H1 (cell line): ENCODE data around the gene PAPSS2. TPM values are rescaled to one million over a fixed set of nuclear protein-coding genes. Genes with fewer than 3 reads are reported as not detected.

Source experiments
- CTCF ChIA-PET: fragments of 300-600 bp; sonication (Branson Sonifier 250); formaldehyde crosslinking; loops from one replicate; lab custom pipeline; 2021; ENCODE audit not compliant: partially characterized antibody; lab: Charles Lee
- POLR2A ChIA-PET: fragments of 300-600 bp; sonication (Branson Sonifier 250); formaldehyde crosslinking; loops from one replicate; lab custom pipeline; 2021; ENCODE audit warnings: inconsistent platforms; ENCODE audit not compliant: partially characterized antibody; lab: Charles Lee
- DNase-seq, 2 experiments: peaks; one replicate each; pipeline versions ENCODE4 v3.0.0 to v3.0.0-alpha.2; 2010 to 2022; ENCODE audit warnings: low spot score in 2 of 2, low read depth in 1 of 2, mixed read lengths in 1 of 2
- FAIRE-seq: peaks from 2 replicates; lab custom pipeline; 2011; peaks lifted over from hg19 to GRCh38; lab: Jason Lieb, UNC
- H2AFZ ChIP-seq: 2 replicates; pipeline ENCODE4 v1.8.1; 2012; ENCODE audit warnings: low read length, inconsistent platforms
- H2AK5ac ChIP-seq: 2 replicates; pipeline ENCODE4 v1.6.1; 2013; ENCODE audit warnings: low read depth, low read length
- H2BK120ac ChIP-seq: replicated peaks from 2 replicates; pipeline ENCODE3; 2013; ENCODE audit warnings: low read depth, low read length, inconsistent platforms
- H2BK12ac ChIP-seq: 2 replicates; pipeline ENCODE4 v1.6.1; 2013; ENCODE audit warnings: low read depth, low read length
- H2BK15ac ChIP-seq: 2 replicates; pipeline ENCODE4 v1.6.1; 2013; ENCODE audit warnings: low read length
- H2BK20ac ChIP-seq: 2 replicates; pipeline ENCODE4 v1.6.1; 2013; ENCODE audit warnings: low read length
- H2BK5ac ChIP-seq: 2 replicates; pipeline ENCODE4 v1.6.1; 2013; ENCODE audit warnings: low read depth, low read length
- H3K14ac ChIP-seq: 2 replicates; pipeline ENCODE4 v1.6.1; 2013; ENCODE audit warnings: inconsistent platforms; ENCODE audit not compliant: insufficient read length
- H3K18ac ChIP-seq: 2 replicates; pipeline ENCODE4 v1.6.1; 2013; ENCODE audit warnings: low read length; ENCODE audit errors: extremely low read depth
- H3K23ac ChIP-seq: 2 replicates; pipeline ENCODE4 v1.6.1; 2013; ENCODE audit warnings: inconsistent platforms; ENCODE audit not compliant: insufficient read length
- H3K23me2 ChIP-seq: 2 replicates; pipeline ENCODE4 v1.6.1; 2013; ENCODE audit warnings: low read depth, low read length
- H3K27ac ChIP-seq: 2 replicates; pipeline ENCODE4 v1.6.1; 2011; ENCODE audit warnings: low read depth, low read length, inconsistent platforms
- H3K27me3 ChIP-seq, 4 experiments: replicated peaks in 1 of 4; 1 replicate in 1 of 4; 2 replicates in 3 of 4; pipeline versions ENCODE4 v1.6.1 to v1.8.1; 2011 to 2013; ENCODE audit warnings: low read length in 3 of 4, mild to moderate bottlenecking in 3 of 4, inconsistent platforms in 2 of 4, mixed read lengths in 2 of 4, moderate library complexity in 1 of 4; ENCODE audit not compliant: control insufficient read depth in 3 of 4, insufficient read depth in 3 of 4; ENCODE audit errors: extremely low read depth in 1 of 4
- H3K36me3 ChIP-seq, 4 experiments: 2 replicates each; pipeline versions ENCODE4 v1.6.1 to v1.8.1; 2011 to 2013; ENCODE audit warnings: mild to moderate bottlenecking in 4 of 4, low read length in 3 of 4, moderate library complexity in 2 of 4, control low read depth in 1 of 4, inconsistent platforms in 1 of 4; ENCODE audit not compliant: insufficient read depth in 4 of 4, control insufficient read depth in 2 of 4
- H3K4ac ChIP-seq: replicated peaks from 2 replicates; pipeline ENCODE3; 2013; ENCODE audit warnings: low read length, low read depth, mixed read lengths, inconsistent platforms; ENCODE audit not compliant: insufficient read length
- H3K4me1 ChIP-seq, 4 experiments: replicated peaks in 1 of 4; 1 replicate in 1 of 4; 2 replicates in 3 of 4; pipeline versions ENCODE4 v1.6.1 to v1.8.1; 2011 to 2013; ENCODE audit warnings: low read length in 3 of 4, inconsistent platforms in 2 of 4, mixed read lengths in 1 of 4; ENCODE audit not compliant: insufficient read depth in 4 of 4, control insufficient read depth in 3 of 4
- H3K4me2 ChIP-seq, 2 experiments: 2 replicates each; pipeline versions ENCODE4 v1.6.1 to v1.8.1; 2011 to 2013; ENCODE audit warnings: low read depth in 2 of 2, low read length in 2 of 2, control low read depth in 1 of 2, inconsistent platforms in 1 of 2, mild to moderate bottlenecking in 1 of 2; ENCODE audit not compliant: insufficient read depth in 1 of 2
- H3K4me3 ChIP-seq, 4 experiments: fragments of 200-600, 300-600 bp in 1 of 4; sonication (generic), shearing (Covaris generic), sonication (Bioruptor Twin) in 1 of 4; 2 replicates each; pipeline versions ENCODE4 v1.5.1 to v1.8.1; 2011 to 2016; ENCODE audit warnings: low read length in 4 of 4, low read depth in 3 of 4, control low read depth in 2 of 4, inconsistent platforms in 2 of 4, mild to moderate bottlenecking in 2 of 4, mixed read lengths in 1 of 4, moderate library complexity in 1 of 4; ENCODE audit not compliant: insufficient read depth in 2 of 4; ENCODE audit errors: extremely low read depth in 1 of 4
- H3K56ac ChIP-seq: replicated peaks from 2 replicates; pipeline ENCODE3; 2013; ENCODE audit warnings: low read depth, mild to moderate bottlenecking, mixed read lengths, low read length, inconsistent platforms; ENCODE audit not compliant: insufficient read length
- H3K79me1 ChIP-seq: 2 replicates; pipeline ENCODE4 v1.6.1; 2013; ENCODE audit warnings: low read depth, low read length, control low read depth
- H3K79me2 ChIP-seq, 2 experiments: 2 replicates each; pipeline versions ENCODE4 v1.6.1 to v1.8.1; 2012 to 2013; ENCODE audit warnings: low read length in 2 of 2, mild to moderate bottlenecking in 2 of 2, inconsistent platforms in 1 of 2; ENCODE audit not compliant: insufficient read depth in 2 of 2, control insufficient read depth in 1 of 2
- H3K9ac ChIP-seq, 4 experiments: replicated peaks in 1 of 4; 1 replicate in 1 of 4; 2 replicates in 3 of 4; pipeline versions ENCODE4 v1.6.1 to v1.8.1; 2011 to 2013; ENCODE audit warnings: low read depth in 3 of 4, low read length in 3 of 4, control low read depth in 2 of 4, mild to moderate bottlenecking in 2 of 4, moderate library complexity in 2 of 4, inconsistent platforms in 1 of 4; ENCODE audit errors: extremely low read depth in 1 of 4
- H3K9me3 ChIP-seq, 2 experiments: 2 replicates each; pipeline versions ENCODE4 v1.6.1 to v1.8.1; 2012 to 2013; ENCODE audit warnings: mild to moderate bottlenecking in 2 of 2, moderate library complexity in 2 of 2, control low read depth in 1 of 2, inconsistent platforms in 1 of 2, low read depth in 1 of 2, low read length in 1 of 2, mixed read lengths in 1 of 2; ENCODE audit not compliant: insufficient read depth in 2 of 2
- H4K20me1 ChIP-seq, 2 experiments: replicated peaks in 1 of 2; 2 replicates each; pipeline versions ENCODE3 to v1.8.1; 2011 to 2013; ENCODE audit warnings: inconsistent platforms in 2 of 2, low read length in 2 of 2, mild to moderate bottlenecking in 1 of 2; ENCODE audit not compliant: insufficient read depth in 2 of 2, control insufficient read depth in 1 of 2
- H4K5ac ChIP-seq: 2 replicates; pipeline ENCODE4 v1.6.1; 2013; ENCODE audit warnings: low read length, low read depth, mixed read lengths, inconsistent platforms; ENCODE audit not compliant: insufficient read length
- H4K8ac ChIP-seq: 2 replicates; pipeline ENCODE4 v1.8.0; 2013; ENCODE audit warnings: mild to moderate bottlenecking, moderate library complexity, low read length, inconsistent platforms; ENCODE audit not compliant: insufficient read depth; ENCODE audit errors: extremely low read depth
- H4K91ac ChIP-seq: replicated peaks from 2 replicates; pipeline ENCODE3; 2013; ENCODE audit warnings: low read length, mixed read lengths, inconsistent platforms; ENCODE audit not compliant: insufficient read length
- CTBP2 ChIP-seq: IDR thresholded peaks from 2 replicates; pipeline ENCODE4 v1.7.0; 2011; ENCODE audit warnings: borderline replicate concordance, mild to moderate bottlenecking, moderate library complexity, mixed read lengths, low read length; ENCODE audit not compliant: insufficient read depth, insufficient read length
- JUN ChIP-seq: IDR thresholded peaks from 2 replicates; pipeline ENCODE4 v1.6.1; 2011; ENCODE audit warnings: low read depth, mild to moderate bottlenecking, improper control_type of control experiment, low read length
- KDM5A ChIP-seq: fragments of 200-600 bp; IDR thresholded peaks from 2 replicates; pipeline ENCODE4 v1.7.1; 2012; ENCODE audit warnings: mild to moderate bottlenecking, low read length, inconsistent platforms, mixed read lengths
- MAFK ChIP-seq: IDR thresholded peaks from 2 replicates; pipeline ENCODE4 v1.6.1; 2012; ENCODE audit warnings: low read depth, mild to moderate bottlenecking, improper control_type of control experiment, low read length
- SIN3A ChIP-seq, 2 experiments: IDR thresholded peaks in 1 of 2; conservative IDR thresholded peaks in 1 of 2; 2 replicates each; pipeline ENCODE4 v1.6.1; 2011 to 2012; ENCODE audit warnings: low read length in 2 of 2, improper control_type of control experiment in 1 of 2, low read depth in 1 of 2, mild to moderate bottlenecking in 1 of 2
- SIX5 ChIP-seq: IDR thresholded peaks from 2 replicates; pipeline ENCODE4 v1.6.1; 2011; ENCODE audit warnings: mild to moderate bottlenecking, low read depth, low read length
- TCF12 ChIP-seq: IDR thresholded peaks from 2 replicates; pipeline ENCODE4 v1.6.1; 2011; ENCODE audit warnings: low read depth, mild to moderate bottlenecking, low read length
- WGBS, 2 experiments: shearing (Covaris generic) in 1 of 2; methylation state at CpG; one replicate each; pipeline versions ENCODE4 v1.1.6 to v1.1.7; 2013 to 2015; ENCODE audit warnings: low lambda C conversion rate in 2 of 2, mixed read lengths in 2 of 2, inconsistent platforms in 1 of 2, low coverage in 1 of 2, missing lambda C conversion rate in 1 of 2; ENCODE audit not compliant: insufficient replicate concordance in 2 of 2, insufficient coverage in 1 of 2, insufficient read length in 1 of 2; ENCODE audit errors: extremely low coverage in 1 of 2, missing lambda C conversion rate in 1 of 2; 5-methylcytosine and 5-hydroxymethylcytosine counted together
- polyA plus RNA-seq, 7 experiments: library from polyadenylated mRNA; depleted of rRNA in 3 of 7; stranded (reverse) in 5 of 7; unstranded in 2 of 7; fragments of >200 nt in 5 of 7; fragments of 200-250 nt in 2 of 7; gene quantifications; 1 replicate in 5 of 7; 2 replicates in 1 of 7; 4 replicates in 1 of 7; pipeline versions ENCODE4 v1.2.1 to v1.2.3, GENCODE V29; 2011 to 2013; ENCODE audit warnings: missing spikeins in 2 of 7, mixed read lengths in 2 of 7
- total RNA-seq: library from RNA; stranded (reverse); fragmentation: NEBNext Ultra II Directional; extraction: Animal tissue kit (Norgen Biotek cat#: 25700); gene quantifications from 2 replicates; pipeline ENCODE4 v1.2.1, GENCODE V29; 2021

Gene PAPSS2
- total and polyA plus RNA-seq, 2 of the 8 experiments (the other 6 are each of a cell fraction or from before 2014, with no cell fraction given), result 7.6 to 20.2 TPM

DNA sequence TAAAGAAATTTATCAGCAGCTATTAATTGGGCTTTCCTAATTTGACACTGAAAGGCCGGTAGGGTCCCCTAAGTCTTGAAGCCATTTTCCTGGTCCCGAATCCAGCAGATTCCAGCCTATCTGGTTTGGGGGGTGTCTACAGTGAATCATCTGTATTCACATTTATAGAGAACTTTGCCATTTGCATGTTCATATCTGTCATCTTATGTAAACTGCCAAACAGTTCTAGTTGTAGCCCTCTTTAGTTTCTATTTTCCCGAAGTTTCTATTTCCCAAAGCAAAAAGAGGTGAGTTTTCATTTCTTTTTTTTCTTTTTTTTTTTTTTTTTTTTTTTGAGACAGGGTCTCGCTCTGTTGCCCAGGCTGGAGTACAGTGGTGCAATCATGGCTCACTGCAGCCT, 47.6 kb downstream of the PAPSS2 start:
- no peak overlapping the region for H3K23ac ChIP-seq
- no peak overlapping the region for H3K14ac ChIP-seq
- H3K79me2 ChIP-seq, result no peaks in the 10 kb centered on the region
- no peak overlapping the region for H4K5ac ChIP-seq
- H4K91ac ChIP-seq, result no peak overlapping the region
- POLR2A ChIA-PET, result no interaction called here
- no peaks in the 10 kb centered on the region for H3K4me1 ChIP-seq
- H2BK5ac ChIP-seq, result no peak overlapping the region
- DNase-seq, result no peak
- no peaks in the 10 kb centered on the region for H3K27me3 ChIP-seq
- H2BK12ac ChIP-seq, result no peak overlapping the region
- H3K18ac ChIP-seq, result no peak overlapping the region
- TF ChIP-seq SIN3A (conservative IDR thresholded peaks at IDR 0.05 in 1 of 2, IDR thresholded peaks at IDR 0.05 in 1 of 2; ENCODE audit: low read depth in 1 of 2, low read length in 2 of 2) (no peak), KDM5A (no peak), CTBP2 (no peak), JUN (no peak), SIX5 (no peak), MAFK (no peak), TCF12 (no peak)
- no peak overlapping the region for H3K9ac ChIP-seq
- no peak overlapping the region for H2AK5ac ChIP-seq
- H3K4me2 ChIP-seq, result no peak overlapping the region
- no peaks in the 10 kb centered on the region for H3K79me1 ChIP-seq
- no peak overlapping the region for H2BK120ac ChIP-seq
- H2BK20ac ChIP-seq, result no peak overlapping the region
- 92% methylated on average over 4 of the region's 4 CpGs; no CpG with 5 or more reads in 1 of the 2 experiments for WGBS, 2 experiments
- FAIRE-seq, result no peak
- CTCF ChIA-PET, result interaction anchor here (1.2 kb wide), 1 partner anchor 23 kb away, joined by 3 read pairs; no protein-coding TSS in a partner anchor
- H3K23me2 ChIP-seq, result no peaks in the 10 kb centered on the region
- H4K20me1 ChIP-seq, result no peaks in the 10 kb centered on the region
- H2BK15ac ChIP-seq, result no peak overlapping the region
- no peak overlapping the region for H3K4ac ChIP-seq
- no peaks in the 10 kb centered on the region for H3K9me3 ChIP-seq
- H4K8ac ChIP-seq, result no peak overlapping the region
- no peak overlapping the region for H3K4me3 ChIP-seq
- H3K27ac ChIP-seq, result no peak overlapping the region
- no peak overlapping the region for H2AFZ ChIP-seq
- H3K36me3 ChIP-seq, result peaks cover 0 to 7% (median 0%) of the 10 kb centered on the region in 4 experiments; a peak in 2 of 8 replicates
- no peak overlapping the region for H3K56ac ChIP-seq
